Ectodermal cell (in vitro differentiated cells): ENCODE measurements around the gene TACC3.

Experiments
- H3K27ac ChIP-seq: 2 replicates; pipeline ENCODE4 v1.7.0; 2013; ENCODE audit warnings: mild to moderate bottlenecking, low read depth, low read length; ENCODE audit not compliant: insufficient read depth, poor library complexity, severe bottlenecking
- H3K27me3 ChIP-seq: 2 replicates; pipeline ENCODE4 v1.7.0; 2013; ENCODE audit warnings: mild to moderate bottlenecking, low read length; ENCODE audit not compliant: insufficient read depth, control insufficient read depth, poor library complexity, severe bottlenecking
- H3K36me3 ChIP-seq: one replicate; pipeline ENCODE4 v1.7.0; 2013; ENCODE audit warnings: low read length; ENCODE audit not compliant: control insufficient read depth, insufficient read depth
- H3K4me1 ChIP-seq: one replicate; pipeline ENCODE4 v1.7.0; 2013; ENCODE audit warnings: low read length; ENCODE audit not compliant: control insufficient read depth, insufficient read depth
- H3K4me3 ChIP-seq: 2 replicates; pipeline ENCODE4 v1.7.0; 2013; ENCODE audit warnings: low read depth, low read length, control low read depth; ENCODE audit not compliant: insufficient read depth
- H3K9me3 ChIP-seq: 2 replicates; pipeline ENCODE4 v1.7.0; 2013; ENCODE audit warnings: mild to moderate bottlenecking, low read length, moderate library complexity; ENCODE audit not compliant: control insufficient read depth
- WGBS, 2 experiments: methylation state at CpG; one replicate each; pipeline ENCODE4 v1.1.7; 2013; ENCODE audit warnings: missing lambda C conversion rate in 2 of 2; 5-methylcytosine and 5-hydroxymethylcytosine counted together

The TACC3 gene

DNA sequence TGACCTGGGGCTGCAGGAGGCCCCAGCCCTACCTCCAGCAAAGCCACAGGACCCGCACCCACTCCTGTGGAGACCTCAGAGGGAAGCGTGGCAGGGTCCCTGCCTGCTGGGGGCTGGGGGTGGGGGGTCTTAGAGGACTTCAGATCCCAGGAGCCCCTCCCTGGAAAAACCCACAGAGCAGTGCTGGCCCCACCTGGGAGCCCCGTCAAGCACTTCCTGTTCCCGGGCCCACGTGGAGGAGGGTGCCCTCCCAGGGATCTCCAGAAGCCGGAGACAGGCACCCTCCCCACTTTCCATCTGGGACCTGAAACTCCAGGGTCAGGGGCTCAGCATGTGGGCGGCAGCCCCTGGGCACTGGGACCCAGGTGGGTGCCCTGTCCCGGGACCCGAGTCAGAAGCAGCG lies 32.0 kb downstream of the TACC3 start:
- peaks cover under 1% of the 10 kb centered on the region for H3K27me3 ChIP-seq
- no peaks in the 10 kb centered on the region for H3K9me3 ChIP-seq
- no peak overlapping the region for H3K27ac ChIP-seq
- H3K4me1 ChIP-seq: peaks cover 31% of the 10 kb centered on the region
- 82 to 85% methylated on average over 10 of the region's 10 CpGs for WGBS, 2 experiments
- H3K36me3 ChIP-seq: no peaks in the 10 kb centered on the region
- no peak overlapping the region for H3K4me3 ChIP-seq

DNA sequence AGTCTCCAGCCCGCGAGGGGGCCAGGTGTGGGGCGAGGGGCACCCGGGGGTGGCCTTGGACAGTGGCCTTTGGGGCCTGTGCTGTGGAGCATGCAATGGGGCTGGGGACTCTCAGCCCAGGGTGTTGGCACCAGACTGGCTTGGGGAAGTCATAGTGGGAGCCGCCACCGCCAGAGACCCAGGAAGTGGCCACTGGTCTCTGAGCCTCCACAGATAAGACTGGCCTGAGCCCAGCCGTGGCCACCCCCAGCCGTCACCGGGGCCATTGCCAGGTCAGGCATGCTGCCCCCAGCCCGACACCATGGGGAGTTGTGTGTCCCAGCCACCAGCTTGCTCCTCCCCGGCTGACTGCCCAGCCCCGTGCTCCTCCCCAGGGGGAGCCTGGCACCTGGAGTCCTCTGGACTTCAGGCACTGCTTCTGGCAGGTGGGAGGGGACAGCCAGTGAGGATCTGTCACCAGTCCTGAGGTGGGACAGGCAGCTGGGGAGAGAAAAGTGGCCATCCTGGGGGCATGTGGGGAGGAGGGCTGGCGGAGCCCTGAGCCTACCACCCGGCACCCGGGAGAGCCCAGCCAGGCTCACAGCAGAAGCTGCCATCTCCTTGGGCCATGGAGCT lies 32.5 kb downstream of the TACC3 start:
- peaks cover 28% of the 10 kb centered on the region for H3K4me1 ChIP-seq
- H3K9me3 ChIP-seq: no peaks in the 10 kb centered on the region
- no peak overlapping the region for H3K27ac ChIP-seq
- H3K36me3 ChIP-seq: no peaks in the 10 kb centered on the region
- whole genome bisulfite sequencing, 2 experiments: 92 to 93% methylated on average over 15 of the region's 15 CpGs
- H3K27me3 ChIP-seq: no peaks in the 10 kb centered on the region
- no peak overlapping the region for H3K4me3 ChIP-seq

DNA sequence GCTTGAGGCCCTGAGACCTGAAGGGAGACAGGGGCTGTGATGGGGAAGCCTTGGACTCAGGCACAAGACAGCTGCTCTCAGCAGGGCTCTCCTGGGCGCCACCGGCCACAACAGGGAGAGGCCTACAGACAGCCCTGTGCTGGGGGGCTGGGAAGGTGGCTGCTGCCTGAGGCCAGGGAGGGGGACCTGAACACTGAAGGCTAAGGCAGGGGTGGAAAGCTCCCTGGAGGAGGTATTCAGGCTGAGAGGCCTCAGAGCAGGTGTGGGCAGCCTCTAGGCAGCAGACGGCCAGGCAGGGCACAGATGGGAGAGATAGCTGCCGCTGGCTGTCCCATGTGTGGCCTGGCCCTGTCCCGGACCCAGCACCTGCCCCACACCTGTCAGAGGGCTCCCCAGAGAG lies 33.0 kb downstream of the TACC3 start:
- Histone ChIP-seq H3K4me1 (peaks cover 28% of the 10 kb centered on the region), H3K36me3 (no peaks in the 10 kb centered on the region), H3K4me3 (no peak overlapping the region), H3K27me3 (no peaks in the 10 kb centered on the region), H3K9me3 (no peaks in the 10 kb centered on the region), H3K27ac (peak overlapping the region; percentile 8)
- WGBS, 2 experiments: 79 to 81% methylated on average over 5 of the region's 5 CpGs

DNA sequence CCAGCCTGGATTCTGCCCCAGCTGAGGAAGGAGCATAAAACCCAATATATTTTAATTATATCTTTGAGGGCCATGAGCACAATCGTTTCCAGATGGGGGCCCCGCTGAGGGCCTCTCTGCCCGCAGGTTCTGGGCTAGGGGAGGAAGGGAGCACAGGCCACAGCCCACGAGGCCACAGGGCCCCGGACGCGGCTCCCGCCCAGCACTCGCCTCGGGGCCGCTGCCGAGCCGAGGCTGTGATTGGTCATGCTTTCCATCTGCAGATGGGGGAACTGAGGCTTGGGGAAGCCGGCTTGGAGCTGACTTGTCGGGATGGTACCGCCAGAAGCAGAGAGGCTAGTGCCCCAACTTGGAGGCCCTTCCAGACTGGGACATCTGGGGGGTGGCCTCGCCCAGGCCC lies 34.0 kb downstream of the TACC3 start:
- Histone ChIP-seq H3K27me3 (no peaks in the 10 kb centered on the region), H3K36me3 (no peaks in the 10 kb centered on the region), H3K27ac (no peak overlapping the region), H3K4me1 (peaks cover 36% of the 10 kb centered on the region), H3K4me3 (no peak overlapping the region), H3K9me3 (no peaks in the 10 kb centered on the region)
- 93% methylated on average over 17 of the region's 17 CpGs for WGBS, 2 experiments

DNA sequence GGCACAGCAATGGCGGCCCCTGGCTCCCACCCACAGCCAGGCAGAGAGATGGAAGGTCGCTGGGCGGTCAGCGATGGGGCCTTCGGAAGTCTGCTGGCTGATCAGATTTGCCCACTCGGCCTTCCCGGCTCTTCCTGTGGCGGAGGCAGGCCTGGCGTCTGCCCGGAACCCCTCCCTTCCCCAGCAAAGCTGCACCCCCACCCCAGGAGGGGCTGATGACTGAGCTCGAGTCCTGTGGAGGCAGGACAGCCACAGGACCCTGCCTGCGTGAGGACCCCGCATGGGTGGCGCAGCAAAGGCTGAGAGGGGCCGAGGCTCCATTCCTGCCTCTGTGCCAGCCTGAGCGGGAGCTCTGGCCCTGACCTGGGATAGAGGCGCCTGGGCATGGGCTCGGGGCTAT lies 34.8 kb downstream of the TACC3 start:
- WGBS, 2 experiments: 86 to 87% methylated on average over 18 of the region's 18 CpGs
- Histone ChIP-seq H3K4me1 (peaks cover 43% of the 10 kb centered on the region), H3K9me3 (no peaks in the 10 kb centered on the region), H3K4me3 (no peak overlapping the region), H3K36me3 (no peaks in the 10 kb centered on the region), H3K27ac (no peak overlapping the region), H3K27me3 (no peaks in the 10 kb centered on the region)

DNA sequence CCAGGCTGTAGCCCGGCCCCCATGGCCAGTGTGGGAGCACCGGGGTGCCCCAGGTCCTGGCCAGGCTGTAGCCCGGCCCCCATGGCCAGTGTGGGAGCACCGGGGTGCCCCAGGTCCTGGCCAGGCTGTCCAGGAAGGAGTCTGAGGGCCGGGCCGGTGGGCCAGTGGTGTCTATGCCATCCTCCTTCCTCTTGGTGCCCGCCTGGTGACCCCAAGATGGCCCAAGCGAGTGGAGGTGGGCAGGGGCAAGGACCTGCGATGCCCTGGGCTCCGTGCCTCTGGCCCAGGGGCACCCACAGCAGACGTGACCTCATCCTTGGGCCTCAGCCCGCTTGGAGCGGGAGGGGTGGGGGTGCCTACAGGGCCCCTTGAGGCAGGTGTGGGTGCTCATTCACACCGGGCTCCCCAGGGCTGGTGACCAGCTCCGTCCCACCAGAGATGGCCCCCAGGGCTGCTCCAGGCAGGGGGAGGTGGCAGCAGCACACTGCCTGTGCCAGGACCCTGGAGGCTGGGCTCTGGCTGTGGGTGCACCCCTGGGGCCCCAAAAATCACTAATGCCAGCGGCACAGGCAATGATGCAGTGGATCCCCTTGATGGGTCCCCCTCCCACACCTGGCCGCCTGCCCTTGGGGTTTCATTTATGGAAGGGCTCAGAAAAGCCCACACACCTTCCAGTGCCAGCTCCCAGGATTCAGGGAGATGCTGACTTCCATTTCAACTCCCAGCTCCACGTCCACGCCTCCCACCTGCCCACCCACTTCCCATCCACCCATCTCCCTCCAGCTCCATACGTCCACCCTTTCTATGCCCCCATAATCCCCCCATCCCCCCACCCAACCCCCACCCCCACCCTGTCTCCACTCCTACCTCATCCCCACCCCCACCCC lies 35.8 kb downstream of the TACC3 start:
- no peaks in the 10 kb centered on the region for H3K27me3 ChIP-seq
- WGBS, 2 experiments: 89% methylated on average over 19 of the region's 20 CpGs
- peaks cover 35% of the 10 kb centered on the region for H3K4me1 ChIP-seq
- no peaks in the 10 kb centered on the region for H3K9me3 ChIP-seq
- H3K27ac ChIP-seq: no peak overlapping the region
- H3K36me3 ChIP-seq: no peaks in the 10 kb centered on the region
- H3K4me3 ChIP-seq: no peak overlapping the region

DNA sequence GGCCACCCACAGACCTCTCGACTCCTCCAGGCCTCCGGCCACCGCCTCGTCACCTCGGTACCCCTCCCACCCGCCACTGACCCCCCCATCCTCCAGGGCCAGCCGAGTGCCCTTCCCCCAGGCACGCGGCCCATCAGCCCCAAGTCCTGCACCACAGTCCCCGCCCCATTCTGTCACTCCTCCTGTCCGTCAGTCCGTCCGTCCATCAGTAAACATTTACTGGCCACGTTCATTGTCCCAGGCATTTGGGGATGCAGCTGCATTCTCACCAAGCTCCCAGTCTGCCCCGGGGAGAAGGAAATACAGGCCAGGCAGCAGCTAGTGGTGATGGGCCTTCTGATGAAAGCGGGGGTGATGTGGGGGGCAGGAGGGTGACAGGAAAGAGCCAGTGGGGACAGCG lies 36.5 kb downstream of the TACC3 start:
- H3K4me3 ChIP-seq: no peak overlapping the region
- WGBS, 2 experiments: 66 to 73% methylated on average over 17 of the region's 17 CpGs
- no peak overlapping the region for H3K27ac ChIP-seq
- no peaks in the 10 kb centered on the region for H3K9me3 ChIP-seq
- peaks cover 34% of the 10 kb centered on the region for H3K4me1 ChIP-seq
- no peaks in the 10 kb centered on the region for H3K36me3 ChIP-seq
- H3K27me3 ChIP-seq: peaks cover 3% of the 10 kb centered on the region

DNA sequence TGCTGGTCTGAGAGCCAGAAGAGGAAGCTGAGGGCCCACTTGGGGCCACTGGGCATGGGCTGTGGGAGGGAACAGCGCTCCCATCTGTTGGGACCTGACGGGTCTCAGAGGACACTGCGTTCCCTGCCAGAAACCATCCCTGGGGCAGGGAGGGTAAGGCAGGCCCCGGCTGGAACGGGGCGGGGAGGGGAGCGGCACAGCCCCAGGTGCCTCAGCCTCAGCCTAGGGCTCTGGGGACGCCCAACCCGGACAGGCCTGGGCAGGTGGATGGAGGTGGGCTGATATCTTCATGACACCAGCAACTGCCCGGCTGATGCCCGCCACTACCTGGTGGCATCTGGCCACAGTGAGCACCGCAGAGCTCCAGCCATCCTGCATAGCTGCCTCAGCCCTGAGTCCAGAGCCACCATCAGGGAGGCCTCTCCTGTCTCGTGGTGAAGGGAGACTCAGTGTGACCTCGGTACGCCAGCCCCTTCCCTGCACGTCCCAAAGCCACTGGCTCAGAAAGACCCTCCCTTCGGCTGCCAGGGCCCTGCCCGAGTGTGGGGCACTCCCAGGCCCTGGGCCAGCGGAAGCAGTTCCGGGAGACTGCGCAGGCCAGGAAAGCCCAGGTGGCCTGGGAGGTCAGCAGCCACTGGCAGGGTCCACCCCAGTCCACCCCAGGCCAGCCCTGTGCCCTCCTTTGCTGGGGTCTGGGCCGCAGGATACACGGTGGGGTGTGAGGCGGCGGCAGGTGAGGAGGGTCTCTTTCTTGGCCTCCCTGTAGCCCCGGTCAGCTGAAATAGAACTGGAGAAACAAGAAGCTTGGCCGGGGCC lies 37.2 kb downstream of the TACC3 start:
- H3K27me3 ChIP-seq: peaks cover 3% of the 10 kb centered on the region
- no peak overlapping the region for H3K4me3 ChIP-seq
- H3K4me1 ChIP-seq: peaks cover 36% of the 10 kb centered on the region
- no peak overlapping the region for H3K27ac ChIP-seq
- 91 to 92% methylated on average over 27 of the region's 27 CpGs for WGBS, 2 experiments
- no peaks in the 10 kb centered on the region for H3K9me3 ChIP-seq
- H3K36me3 ChIP-seq: no peaks in the 10 kb centered on the region

DNA sequence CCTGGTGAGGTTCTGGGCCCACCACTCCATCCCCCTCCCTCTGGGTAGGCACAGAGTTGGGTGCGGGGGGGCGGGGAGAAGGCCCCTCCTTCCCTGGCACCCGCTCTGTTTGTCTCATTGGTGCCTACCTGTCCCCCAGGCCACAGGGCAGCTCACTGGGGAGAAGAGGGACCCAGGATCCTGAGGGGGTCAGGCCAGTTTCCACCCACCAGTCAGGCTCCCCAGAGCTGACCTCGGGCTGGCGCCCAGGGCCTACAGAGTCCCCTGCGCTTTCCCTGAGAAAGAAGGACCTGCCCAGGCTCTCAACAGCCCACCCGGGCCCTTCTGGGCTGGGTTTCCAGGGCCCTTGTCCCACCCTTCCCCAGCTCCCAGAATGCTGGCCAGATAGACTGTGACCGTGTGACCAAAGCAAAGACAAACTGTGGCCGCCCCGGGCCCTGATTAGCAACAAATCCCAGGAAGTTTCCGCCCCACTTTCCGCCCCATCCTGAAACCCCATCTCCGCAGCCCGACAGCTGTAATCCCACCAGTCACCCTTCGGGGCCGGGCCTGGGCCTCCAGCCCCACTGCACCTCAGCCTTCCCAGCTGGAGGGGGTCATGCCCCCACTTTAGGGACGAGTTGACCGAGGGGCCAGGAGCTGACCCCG lies 38.0 kb downstream of the TACC3 start:
- no peak overlapping the region for H3K27ac ChIP-seq
- WGBS, 2 experiments: 72 to 78% methylated on average over 19 of the region's 19 CpGs
- no peaks in the 10 kb centered on the region for H3K36me3 ChIP-seq
- no peaks in the 10 kb centered on the region for H3K9me3 ChIP-seq
- no peak overlapping the region for H3K4me3 ChIP-seq
- H3K27me3 ChIP-seq: peaks cover 6% of the 10 kb centered on the region
- peaks cover 31% of the 10 kb centered on the region for H3K4me1 ChIP-seq
